ENCODE measurements around the gene GPALPP1.
"Not testable (repeated sequence)": the region's sequence is repeated elsewhere in the genome, so short reads cannot be mapped to it uniquely, and the experiment has no call there.

GPALPP1 gene, protein sequence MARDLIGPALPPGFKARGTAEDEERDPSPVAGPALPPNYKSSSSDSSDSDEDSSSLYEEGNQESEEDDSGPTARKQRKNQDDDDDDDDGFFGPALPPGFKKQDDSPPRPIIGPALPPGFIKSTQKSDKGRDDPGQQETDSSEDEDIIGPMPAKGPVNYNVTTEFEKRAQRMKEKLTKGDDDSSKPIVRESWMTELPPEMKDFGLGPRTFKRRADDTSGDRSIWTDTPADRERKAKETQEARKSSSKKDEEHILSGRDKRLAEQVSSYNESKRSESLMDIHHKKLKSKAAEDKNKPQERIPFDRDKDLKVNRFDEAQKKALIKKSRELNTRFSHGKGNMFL

DNA sequence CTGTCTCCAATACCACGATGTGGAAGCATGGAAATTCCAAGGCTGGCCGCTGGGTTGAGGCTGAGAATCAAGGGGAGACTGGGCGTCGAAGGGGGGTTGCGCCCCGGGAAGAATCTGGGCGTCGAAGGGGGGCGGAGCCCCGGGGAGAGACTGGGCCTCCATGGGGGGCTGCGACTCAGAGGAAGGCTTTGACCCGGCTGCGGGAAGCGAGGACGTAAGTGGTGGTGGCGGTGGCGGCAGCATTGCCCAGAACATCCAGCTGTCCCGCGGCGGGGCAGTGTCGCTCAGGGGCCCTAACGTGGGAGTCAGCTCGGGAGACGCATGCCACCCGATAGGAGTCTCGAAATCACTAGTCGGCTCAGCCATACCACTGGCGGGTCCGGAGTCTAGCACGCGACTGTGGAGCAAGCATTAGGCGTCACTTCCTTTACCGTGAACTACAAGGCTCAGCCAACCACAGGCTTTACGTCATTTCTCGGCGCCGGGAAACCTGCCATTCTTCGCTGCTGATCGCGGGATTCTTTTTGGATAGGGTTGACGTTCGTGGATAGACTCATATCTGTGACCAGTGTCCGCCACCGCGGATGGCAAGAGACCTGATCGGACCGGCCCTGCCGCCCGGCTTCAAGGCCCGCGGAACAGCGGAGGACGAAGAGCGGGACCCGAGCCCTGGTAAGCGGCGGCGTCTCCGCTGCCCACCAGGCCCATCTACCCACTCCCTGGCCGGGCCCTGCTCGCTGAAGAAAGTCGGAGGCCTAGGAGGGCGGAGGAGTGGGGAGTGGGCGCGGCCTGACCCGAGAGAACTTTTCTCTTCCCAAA lies at the start of gene GPALPP1, which contains the start of gene NUFIP1:
Gene GPALPP1, plus strand, starts transcription at position 468 of the 819 bp plus-strand sequence. Its CDS starts 117 bp downstream, at position 585.
Gene NUFIP1, minus strand, starts transcription at position 401 of the 819 bp plus-strand sequence. Its CDS starts 35 bp downstream, at position 366.
- ChIA-PET CTCF (interaction anchor here (1.3 kb wide), 1 partner anchor 13 kb away, joined by 3 read pairs; no protein-coding TSS in a partner anchor), POLR2A (no interaction called here)
- TF ChIP-seq, protein P1, sequence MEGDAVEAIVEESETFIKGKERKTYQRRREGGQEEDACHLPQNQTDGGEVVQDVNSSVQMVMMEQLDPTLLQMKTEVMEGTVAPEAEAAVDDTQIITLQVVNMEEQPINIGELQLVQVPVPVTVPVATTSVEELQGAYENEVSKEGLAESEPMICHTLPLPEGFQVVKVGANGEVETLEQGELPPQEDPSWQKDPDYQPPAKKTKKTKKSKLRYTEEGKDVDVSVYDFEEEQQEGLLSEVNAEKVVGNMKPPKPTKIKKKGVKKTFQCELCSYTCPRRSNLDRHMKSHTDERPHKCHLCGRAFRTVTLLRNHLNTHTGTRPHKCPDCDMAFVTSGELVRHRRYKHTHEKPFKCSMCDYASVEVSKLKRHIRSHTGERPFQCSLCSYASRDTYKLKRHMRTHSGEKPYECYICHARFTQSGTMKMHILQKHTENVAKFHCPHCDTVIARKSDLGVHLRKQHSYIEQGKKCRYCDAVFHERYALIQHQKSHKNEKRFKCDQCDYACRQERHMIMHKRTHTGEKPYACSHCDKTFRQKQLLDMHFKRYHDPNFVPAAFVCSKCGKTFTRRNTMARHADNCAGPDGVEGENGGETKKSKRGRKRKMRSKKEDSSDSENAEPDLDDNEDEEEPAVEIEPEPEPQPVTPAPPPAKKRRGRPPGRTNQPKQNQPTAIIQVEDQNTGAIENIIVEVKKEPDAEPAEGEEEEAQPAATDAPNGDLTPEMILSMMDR (IDR thresholded peaks at IDR 0.05; ENCODE audit: insufficient read depth, low read length, missing control alignments), result no peak
- H3K4me3 ChIP-seq (ENCODE audit: low read depth, low read length), result peak within 1 kb of the TSS; percentile 96
- peak; percentile 70 for DNase-seq (ENCODE audit: low read depth, low spot score)

DNA sequence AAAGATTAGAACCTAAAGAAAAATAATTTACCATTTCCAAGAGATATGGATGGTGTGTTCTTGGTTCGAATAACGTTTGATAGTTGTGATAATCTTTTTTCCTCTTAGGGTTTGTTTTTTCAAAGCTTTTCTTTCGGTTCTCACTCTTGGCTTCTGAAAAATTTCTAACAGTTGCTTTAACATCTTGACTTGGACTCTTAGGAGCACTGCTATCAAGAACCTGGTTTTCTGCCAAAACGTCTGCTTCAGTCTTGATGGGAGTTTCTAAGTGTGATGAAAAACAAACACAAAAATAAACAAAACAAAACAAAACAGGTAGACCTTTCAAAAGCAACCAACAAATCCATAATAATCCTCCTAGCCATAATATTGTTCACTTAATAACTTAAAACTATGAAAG lies 45.9 kb upstream of the GPALPP1 start:
- DNase-seq (ENCODE audit: low read depth, low spot score); POLR2A ChIA-PET; H3K4me3 ChIP-seq (ENCODE audit: low read depth, low read length): not testable (repeated sequence)
- CTCF ChIA-PET, result interaction anchor here (1.7 to 2.1 kb wide), 2 partner anchors 25 to 26 kb away, joined by 5 to 7 read pairs; no protein-coding TSS in a partner anchor

DNA sequence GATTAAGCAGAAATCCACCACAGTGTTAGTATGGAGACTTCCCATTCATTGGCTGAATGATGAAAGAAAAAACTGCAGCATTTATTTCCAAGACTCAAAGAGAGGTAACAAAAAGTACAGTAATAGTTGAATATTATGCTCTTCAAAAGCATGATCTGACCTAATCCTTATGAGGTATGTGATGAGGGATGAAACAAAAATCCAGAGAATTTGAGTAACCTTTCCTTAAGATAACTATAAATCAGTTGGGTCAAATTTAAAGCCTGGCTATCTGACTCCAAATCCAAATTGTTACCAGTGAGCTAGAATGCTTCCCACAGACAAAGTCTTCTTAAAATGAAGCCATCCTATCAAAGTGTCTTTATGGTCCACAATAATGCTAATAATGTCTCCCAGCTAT lies 38.2 kb upstream of the GPALPP1 start:
- TF ChIP-seq, protein P1 (IDR thresholded peaks at IDR 0.05; ENCODE audit: insufficient read depth, low read length, missing control alignments), result no peak
- ChIA-PET POLR2A (no interaction called here), CTCF (interaction anchor here (0.9 to 8.4 kb wide), 6 partner anchors 9 to 1045 kb away, joined by 3 to 29 read pairs (median 3); no protein-coding TSS in a partner anchor)
- no peak for DNase-seq (ENCODE audit: low read depth, low spot score)
- H3K4me3 ChIP-seq (ENCODE audit: low read depth, low read length), result no peak overlapping the region

DNA sequence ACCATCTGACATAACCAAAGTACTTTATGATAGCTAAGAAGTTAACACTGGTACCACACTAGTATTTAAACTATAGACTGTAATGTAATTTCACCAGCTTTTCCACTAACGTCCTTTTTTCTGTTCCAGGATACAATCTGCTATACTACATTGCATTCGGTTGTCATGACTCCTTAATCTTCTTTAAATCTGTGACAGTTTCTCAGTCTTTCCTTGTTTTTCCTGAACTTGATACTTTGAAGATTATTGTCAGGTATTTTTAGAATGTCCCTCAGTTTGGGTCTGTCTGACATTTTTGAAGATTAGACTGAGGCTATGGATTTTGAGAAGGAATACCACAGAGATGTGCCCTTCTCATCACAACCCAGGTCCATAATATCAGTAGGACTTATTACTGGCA lies 36.7 kb upstream of the GPALPP1 start:
- POLR2A ChIA-PET, result no interaction called here
- DNase-seq (ENCODE audit: low read depth, low spot score), result no peak
- TF ChIP-seq, protein P1 (IDR thresholded peaks at IDR 0.05; ENCODE audit: insufficient read depth, low read length, missing control alignments), result no peak
- CTCF ChIA-PET, result interaction anchor here (1.4 to 8.4 kb wide), 4 partner anchors 10 to 469 kb away, joined by 3 to 29 read pairs (median 10); no protein-coding TSS in a partner anchor
- no peak overlapping the region for H3K4me3 ChIP-seq (ENCODE audit: low read depth, low read length)

DNA sequence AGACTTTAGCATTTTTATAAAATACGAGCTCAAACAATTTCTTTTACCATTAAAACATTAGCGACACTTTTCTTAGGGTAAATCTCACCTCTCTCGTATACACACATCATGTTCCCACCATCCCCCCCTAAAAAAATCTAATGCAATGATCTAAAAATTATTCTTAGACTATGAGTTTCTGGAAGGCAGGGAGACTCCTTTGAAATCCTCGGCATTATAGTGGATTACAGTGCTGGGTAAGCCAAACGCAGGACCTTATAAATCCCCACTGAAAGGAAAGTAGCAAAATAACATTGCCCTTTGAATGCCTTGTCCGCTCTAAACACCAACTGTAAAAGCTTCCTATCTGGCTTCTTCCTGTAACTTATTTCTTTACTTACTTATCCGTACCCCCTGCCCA lies 35.1 kb upstream of the GPALPP1 start:
- CTCF ChIA-PET, result interaction anchor here (1.8 to 8.4 kb wide), 3 partner anchors 15 to 470 kb away, joined by 10 to 29 read pairs (median 16); no protein-coding TSS in a partner anchor
- TF ChIP-seq, protein P1 (IDR thresholded peaks at IDR 0.05; ENCODE audit: insufficient read depth, low read length, missing control alignments), result no peak
- DNase-seq (ENCODE audit: low read depth, low spot score), result no peak
- POLR2A ChIA-PET, result no interaction called here
- no peak overlapping the region for H3K4me3 ChIP-seq (ENCODE audit: low read depth, low read length)

DNA sequence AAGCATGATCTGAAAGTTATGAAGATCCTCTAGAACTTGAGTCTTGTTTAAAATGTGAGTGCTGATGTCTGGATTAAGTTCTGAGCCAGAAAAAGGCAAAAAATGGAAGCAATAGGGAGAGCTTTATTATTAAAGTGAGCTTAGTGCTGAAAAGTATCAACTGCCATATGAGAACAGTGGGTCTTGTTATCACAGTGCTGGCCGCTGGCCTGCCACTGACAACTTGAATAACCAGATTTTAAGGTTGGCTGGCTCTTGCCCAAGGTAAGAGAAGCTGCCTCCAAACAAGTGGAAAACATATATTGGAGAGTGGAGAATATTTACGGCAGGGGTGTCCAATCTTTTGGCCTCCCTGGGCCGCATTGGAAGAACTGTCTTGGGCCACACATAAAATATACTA lies 33.9 kb upstream of the GPALPP1 start:
- TF ChIP-seq, protein P1 (IDR thresholded peaks at IDR 0.05; ENCODE audit: insufficient read depth, low read length, missing control alignments), result no peak
- ChIA-PET CTCF (interaction anchor here (1.8 to 8.4 kb wide), 3 partner anchors 14 to 472 kb away, joined by 10 to 29 read pairs (median 16); no protein-coding TSS in a partner anchor), POLR2A (no interaction called here)
- no peak overlapping the region for H3K4me3 ChIP-seq (ENCODE audit: low read depth, low read length)
- no peak for DNase-seq (ENCODE audit: low read depth, low spot score)

All from AG04449 (cell line).